H9 (cell line): ENCODE data around the gene PPFIA4. TPM values are rescaled to one million over a fixed set of nuclear protein-coding genes. Genes with fewer than 3 reads are reported as not detected.
A peak's percentile ranks its signal among the peaks of the same experiment; 100 is the strongest.

Experiments used
- DNase-seq: peaks from one replicate; pipeline ENCODE4 v3.0.0-alpha.2; 2017
- H2AFZ ChIP-seq: one replicate; pipeline ENCODE4 v1.6.1; 2013; ENCODE audit warnings: mild to moderate bottlenecking, low read length, control low read depth, moderate library complexity
- H2AK5ac ChIP-seq: 2 replicates; pipeline ENCODE4 v1.6.1; 2013; ENCODE audit warnings: low read length, control low read depth, mixed read lengths; ENCODE audit not compliant: insufficient read length
- H2BK120ac ChIP-seq: one replicate; pipeline ENCODE4 v1.6.1; 2013; ENCODE audit warnings: low read depth, mild to moderate bottlenecking, low read length, control low read depth, inconsistent platforms; ENCODE audit not compliant: poor library complexity, severe bottlenecking
- H2BK12ac ChIP-seq: 2 replicates; pipeline ENCODE4 v1.6.1; 2013; ENCODE audit warnings: low read length, control low read depth, mixed read lengths, low read depth; ENCODE audit not compliant: insufficient read length
- H2BK15ac ChIP-seq: 2 replicates; pipeline ENCODE4 v1.6.1; 2013; ENCODE audit warnings: low read depth, low read length, control low read depth
- H2BK20ac ChIP-seq: one replicate; pipeline ENCODE4 v1.6.1; 2013; ENCODE audit warnings: low read depth, mild to moderate bottlenecking, low read length, control low read depth, inconsistent platforms; ENCODE audit not compliant: poor library complexity, severe bottlenecking
- H2BK5ac ChIP-seq: 2 replicates; pipeline ENCODE4 v1.6.1; 2013; ENCODE audit warnings: low read length, control low read depth, mixed read lengths; ENCODE audit not compliant: insufficient read length
- H3K14ac ChIP-seq: 2 replicates; pipeline ENCODE4 v1.6.1; 2013; ENCODE audit warnings: low read length, control low read depth; ENCODE audit not compliant: insufficient read depth
- H3K18ac ChIP-seq: 2 replicates; pipeline ENCODE4 v1.6.1; 2013; ENCODE audit warnings: low read depth, mild to moderate bottlenecking, mixed read lengths, low read length, control low read depth; ENCODE audit not compliant: insufficient read length
- H3K23ac ChIP-seq: 2 replicates; pipeline ENCODE4 v1.6.1; 2013; ENCODE audit warnings: low read length, control low read depth, mixed read lengths, low read depth; ENCODE audit not compliant: insufficient read length
- H3K23me2 ChIP-seq: 2 replicates; pipeline ENCODE4 v1.6.1; 2013; ENCODE audit warnings: low read depth, mild to moderate bottlenecking, mixed read lengths, low read length, control low read depth; ENCODE audit not compliant: insufficient read length, poor library complexity, severe bottlenecking
- H3K27ac ChIP-seq: 2 replicates; pipeline ENCODE4 v1.5.1; 2013; ENCODE audit warnings: low read length, control low read depth, mixed read lengths, low read depth; ENCODE audit not compliant: insufficient read length
- H3K27me3 ChIP-seq: 2 replicates; pipeline ENCODE4 v1.6.1; 2013; ENCODE audit warnings: low read length, control low read depth, inconsistent platforms; ENCODE audit not compliant: insufficient read depth
- H3K4ac ChIP-seq: 2 replicates; pipeline ENCODE4 v1.6.1; 2013; ENCODE audit warnings: low read depth, mild to moderate bottlenecking, control low read depth, inconsistent platforms, low read length, moderate library complexity
- H3K4me1 ChIP-seq: 2 replicates; pipeline ENCODE4 v1.6.1; 2013; ENCODE audit warnings: low read length, control low read depth, inconsistent platforms; ENCODE audit not compliant: insufficient read depth
- H3K4me2 ChIP-seq: 2 replicates; pipeline ENCODE4 v1.6.1; 2013; ENCODE audit warnings: low read length, control low read depth, mixed read lengths; ENCODE audit not compliant: insufficient read length, insufficient read depth
- H3K56ac ChIP-seq: 2 replicates; pipeline ENCODE4 v1.6.1; 2013; ENCODE audit warnings: low read depth, mild to moderate bottlenecking, mixed read lengths, low read length, control low read depth; ENCODE audit not compliant: insufficient read length
- H3K79me1 ChIP-seq: 2 replicates; pipeline ENCODE4 v1.6.1; 2013; ENCODE audit warnings: low read depth, mild to moderate bottlenecking, moderate library complexity, low read length, control low read depth, inconsistent platforms; ENCODE audit not compliant: insufficient read depth, poor library complexity, severe bottlenecking
- H3K79me2 ChIP-seq: 2 replicates; pipeline ENCODE4 v1.6.1; 2013; ENCODE audit warnings: low read length, control low read depth, inconsistent platforms; ENCODE audit not compliant: insufficient read depth
- H3K9ac ChIP-seq: 2 replicates; pipeline ENCODE4 v1.6.1; 2013; ENCODE audit warnings: low read length, control low read depth, mixed read lengths; ENCODE audit not compliant: insufficient read length; ENCODE audit errors: extremely low read depth
- H3K9me3 ChIP-seq: one replicate; pipeline ENCODE4 v1.6.1; 2013; ENCODE audit warnings: low read depth, low read length, inconsistent platforms; ENCODE audit not compliant: control insufficient read depth
- H3T11ph ChIP-seq: one replicate; pipeline ENCODE4 v1.6.1; 2013; ENCODE audit warnings: mild to moderate bottlenecking, low read length, control low read depth, inconsistent platforms
- H4K20me1 ChIP-seq: one replicate; pipeline ENCODE4 v1.6.1; 2013; ENCODE audit not compliant: control insufficient read depth, insufficient read length, insufficient read depth
- H4K5ac ChIP-seq: 2 replicates; pipeline ENCODE4 v1.6.1; 2013; ENCODE audit warnings: low read depth, mild to moderate bottlenecking, mixed read lengths, low read length, control low read depth; ENCODE audit not compliant: insufficient read length
- H4K8ac ChIP-seq: replicated peaks from 2 replicates; pipeline ENCODE4 v1.6.1; 2013; ENCODE audit warnings: low read length, control low read depth, mixed read lengths, low read depth; ENCODE audit not compliant: insufficient read length
- H4K91ac ChIP-seq: 2 replicates; pipeline ENCODE4 v1.6.1; 2013; ENCODE audit warnings: low read depth, mild to moderate bottlenecking, moderate library complexity, mixed read lengths, low read length, control low read depth; ENCODE audit not compliant: insufficient read length
- H3K27ac Mint-ChIP-seq, 3 experiments: 2 replicates in 2 of 3; 3 replicates in 1 of 3; pipeline ENCODE4 v1.8.0; 2020 to 2021; ENCODE audit warnings: mixed read lengths in 3 of 3, mild to moderate bottlenecking in 1 of 3, moderate library complexity in 1 of 3
- H3K27me3 Mint-ChIP-seq: 2 replicates; pipeline ENCODE4 v1.8.0; 2021; ENCODE audit warnings: low read depth, mild to moderate bottlenecking, moderate library complexity, mixed read lengths
- H3K36me3 Mint-ChIP-seq, 3 experiments: 2 replicates in 2 of 3; 3 replicates in 1 of 3; pipeline ENCODE4 v1.8.0; 2020 to 2021; ENCODE audit warnings: low read depth in 3 of 3, mixed read lengths in 3 of 3; ENCODE audit not compliant: insufficient read depth in 1 of 3
- H3K4me1 Mint-ChIP-seq, 2 experiments: 2 replicates each; pipeline ENCODE4 v1.8.0; 2020; ENCODE audit warnings: mixed read lengths in 2 of 2
- H3K4me3 Mint-ChIP-seq, 2 experiments: 2 replicates in 1 of 2; 3 replicates in 1 of 2; pipeline ENCODE4 v1.8.0; 2020 to 2021; ENCODE audit warnings: mild to moderate bottlenecking in 2 of 2, mixed read lengths in 2 of 2, moderate library complexity in 1 of 2
- H3K9me3 Mint-ChIP-seq, 2 experiments: 2 replicates in 1 of 2; 3 replicates in 1 of 2; pipeline ENCODE4 v1.8.0; 2020; ENCODE audit warnings: mild to moderate bottlenecking in 2 of 2, mixed read lengths in 2 of 2, moderate library complexity in 1 of 2
- WGBS: extraction: QIAGEN DNeasy Blood & Tissue Kit; methylation state at CpG from one replicate; pipeline ENCODE4 v1.1.7; 2013; ENCODE audit warnings: missing lambda C conversion rate, low lambda C conversion rate, mixed read lengths; ENCODE audit not compliant: insufficient read length; ENCODE audit errors: extremely low coverage; 5-methylcytosine and 5-hydroxymethylcytosine counted together
- total RNA-seq: library from RNA; stranded (reverse); gene quantifications from 2 replicates; pipeline ENCODE4 v1.2.1, GENCODE V29; 2021
- TF ChIP-seq, protein P1 (sequence below): fragments of 200-600 bp; sonication (generic); conservative IDR thresholded peaks from 3 replicates; pipeline ENCODE4 v1.8.0; 2021; ENCODE audit warnings: antibody characterized with exemption, mild to moderate bottlenecking

Gene PPFIA4
- total RNA-seq, 1 experiment from 2014 or later = 3.9 TPM

DNA sequence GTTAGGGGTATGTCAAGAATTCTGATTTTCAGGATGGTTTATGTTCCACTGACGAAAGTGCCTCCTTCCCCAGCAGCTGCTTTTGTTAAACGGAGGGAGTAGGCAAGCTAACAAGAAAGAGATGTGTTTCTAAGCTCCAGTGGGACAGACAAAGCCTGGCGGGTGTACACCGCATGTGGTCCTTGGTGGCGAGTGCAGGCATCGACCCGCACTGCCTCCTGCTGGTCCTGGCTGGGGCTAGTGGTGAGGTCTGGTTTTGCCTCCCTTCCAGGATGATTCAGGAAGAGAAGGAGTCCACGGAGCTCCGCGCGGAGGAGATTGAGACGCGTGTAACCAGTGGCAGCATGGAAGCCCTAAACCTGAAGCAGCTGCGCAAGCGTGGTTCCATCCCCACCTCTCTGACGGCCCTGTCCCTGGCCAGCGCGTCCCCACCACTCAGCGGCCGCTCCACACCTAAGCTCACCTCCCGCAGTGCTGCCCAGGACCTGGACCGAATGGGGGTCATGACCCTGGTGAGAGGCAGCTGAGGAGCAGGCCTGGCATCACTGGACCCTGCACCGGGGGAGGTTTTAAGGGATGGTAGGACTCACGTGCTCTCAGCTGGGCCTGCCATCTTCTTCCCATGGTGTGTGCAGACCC is 29.0 kb downstream of the PPFIA4 start:
- Histone ChIP-seq H3K18ac (no peak overlapping the region), H3K9me3 (no peaks in the 10 kb centered on the region), H3K27me3 (no peaks in the 10 kb centered on the region), H3K9ac (no peak overlapping the region), H2AK5ac (no peak overlapping the region), H2BK15ac (no peak overlapping the region), H2BK12ac (no peak overlapping the region), H3K56ac (no peak overlapping the region), H3K79me1 (no peaks in the 10 kb centered on the region), H4K91ac (no peak overlapping the region), H3K79me2 (no peaks in the 10 kb centered on the region), H3K4me1 (peaks cover 4% of the 10 kb centered on the region; the same call in 1 of the 2 replicates), H2AFZ (no peak overlapping the region), H4K20me1 (no peaks in the 10 kb centered on the region), H3K4ac (no peak overlapping the region), H3K14ac (no peak overlapping the region), H3T11ph (no peak overlapping the region), H3K27ac (no peak overlapping the region), H2BK5ac (no peak overlapping the region), H4K8ac (no peak overlapping the region), H4K5ac (no peak overlapping the region), H2BK120ac (no peak overlapping the region), H3K23ac (no peak overlapping the region), H3K23me2 (no peaks in the 10 kb centered on the region), H3K4me2 (no peak overlapping the region), H2BK20ac (no peak overlapping the region)
- Mint-ChIP-seq H3K9me3 (no peaks in the 10 kb centered on the region), H3K36me3 (peaks cover 5 to 35% (median 12%) of the 10 kb centered on the region in 3 experiments; a peak in 4 of 7 replicates), H3K27ac (peak overlapping the region in 1 of 3 experiments; percentile 15; a peak in 1 of 7 replicates), H3K4me1 (peaks cover 39 to 50% of the 10 kb centered on the region in 2 experiments), H3K27me3 (no peaks in the 10 kb centered on the region; the same call in 1 of the 2 replicates), H3K4me3 (no peak overlapping the region)
- no CpG with 5 or more reads among the region's 24 CpGs for WGBS
- DNase-seq = peak; percentile 78
- TF ChIP-seq, protein P1, sequence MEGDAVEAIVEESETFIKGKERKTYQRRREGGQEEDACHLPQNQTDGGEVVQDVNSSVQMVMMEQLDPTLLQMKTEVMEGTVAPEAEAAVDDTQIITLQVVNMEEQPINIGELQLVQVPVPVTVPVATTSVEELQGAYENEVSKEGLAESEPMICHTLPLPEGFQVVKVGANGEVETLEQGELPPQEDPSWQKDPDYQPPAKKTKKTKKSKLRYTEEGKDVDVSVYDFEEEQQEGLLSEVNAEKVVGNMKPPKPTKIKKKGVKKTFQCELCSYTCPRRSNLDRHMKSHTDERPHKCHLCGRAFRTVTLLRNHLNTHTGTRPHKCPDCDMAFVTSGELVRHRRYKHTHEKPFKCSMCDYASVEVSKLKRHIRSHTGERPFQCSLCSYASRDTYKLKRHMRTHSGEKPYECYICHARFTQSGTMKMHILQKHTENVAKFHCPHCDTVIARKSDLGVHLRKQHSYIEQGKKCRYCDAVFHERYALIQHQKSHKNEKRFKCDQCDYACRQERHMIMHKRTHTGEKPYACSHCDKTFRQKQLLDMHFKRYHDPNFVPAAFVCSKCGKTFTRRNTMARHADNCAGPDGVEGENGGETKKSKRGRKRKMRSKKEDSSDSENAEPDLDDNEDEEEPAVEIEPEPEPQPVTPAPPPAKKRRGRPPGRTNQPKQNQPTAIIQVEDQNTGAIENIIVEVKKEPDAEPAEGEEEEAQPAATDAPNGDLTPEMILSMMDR = peak; percentile 66
